HCT116 (cell line): ENCODE data around the gene CDYL2. TPM values are rescaled to one million over a fixed set of nuclear protein-coding genes. Genes with fewer than 3 reads are reported as not detected.

ENCODE experiments used
- ATAC-seq: fragments of 200-7000 bp; cut with Tn5 transposase; 2 replicates; pipeline ENCODE4 v1.9.1; 2020; ENCODE audit warnings: mild to moderate bottlenecking, moderate library complexity
- BruUV-seq: library from RNA; stranded (reverse); fragments of 400-500 nt; replicated peaks from 2 replicates; lab custom pipeline; 2021; lab: Mats Ljungman, UMichigan
- CTCF ChIA-PET: fragments of 300-600 bp; sonication (Branson Sonifier 250); formaldehyde crosslinking; loops from one replicate; lab custom pipeline; 2021; ENCODE audit warnings: antibody characterized with exemption; lab: Charles Lee
- POLR2A ChIA-PET: fragments of 300-600, 350-600 bp; sonication (Branson Sonifier 250); formaldehyde crosslinking; loops from one replicate; lab custom pipeline; 2021; ENCODE audit warnings: antibody characterized with exemption; lab: Charles Lee
- RAD21 ChIA-PET, 2 experiments: fragments of 300-600 bp; sonication (Branson Sonifier 250); formaldehyde crosslinking; loops; one replicate each; lab custom pipeline; 2023; ENCODE audit warnings: low total read pairs in 2 of 2; ENCODE audit not compliant: uncharacterized antibody in 2 of 2, unreplicated experiment in 2 of 2, low non-redundant PET in 1 of 2; lab: Charles Lee
- DNase-seq: peaks from one replicate; pipeline ENCODE4 v3.0.0-alpha.2; 2010; ENCODE audit warnings: low read depth, low spot score
- H2AFZ ChIP-seq: fragments of 200-600 bp; shearing (Covaris generic), sonication (generic); 2 replicates; pipeline ENCODE4 v1.6.1; 2017; ENCODE audit warnings: low read depth, mixed run types, mixed read lengths, antibody characterized with exemption, low read length; ENCODE audit not compliant: poor library complexity, severe bottlenecking
- H3K27ac ChIP-seq: 2 replicates; pipeline ENCODE4 v1.5.1; 2012; ENCODE audit warnings: low read depth, low read length
- H3K27me3 ChIP-seq: fragments of 200-600 bp; sonication (generic); 2 replicates; pipeline ENCODE4 v1.6.1; 2016; ENCODE audit warnings: mixed run types, low read length, mixed read lengths; ENCODE audit not compliant: insufficient read depth
- H3K36me3 ChIP-seq, 2 experiments: fragments of 200-500 bp in 1 of 2; fragments of 200-600 bp in 1 of 2; sonication (Bioruptor generic) in 1 of 2; sonication (generic) in 1 of 2; 2 replicates each; pipeline versions ENCODE4 v1.5.1 to v1.6.1; 2014 to 2016; ENCODE audit warnings: low read length in 2 of 2, inconsistent platforms in 1 of 2, mixed read lengths in 1 of 2, mixed run types in 1 of 2; ENCODE audit not compliant: insufficient read depth in 2 of 2, control insufficient read depth in 1 of 2
- H3K4me1 ChIP-seq, 2 experiments: fragments of 200-600 bp in 1 of 2; sonication (generic) in 1 of 2; 2 replicates each; pipeline versions ENCODE4 v1.5.1 to v1.6.1; 2012 to 2017; ENCODE audit warnings: low read length in 2 of 2, inconsistent platforms in 1 of 2, mild to moderate bottlenecking in 1 of 2, mixed read lengths in 1 of 2, mixed run types in 1 of 2, moderate library complexity in 1 of 2; ENCODE audit not compliant: insufficient read depth in 2 of 2, control insufficient read depth in 1 of 2
- H3K4me2 ChIP-seq: fragments of 200-600 bp; sonication (generic); 2 replicates; pipeline ENCODE4 v1.6.1; 2017; ENCODE audit warnings: mixed run types, low read length, mixed read lengths
- H3K4me3 ChIP-seq, 2 experiments: fragments of 200-600 bp in 1 of 2; sonication (generic) in 1 of 2; replicated peaks in 1 of 2; 2 replicates each; pipeline ENCODE4 v1.5.1; 2011 to 2016; ENCODE audit warnings: low read length in 2 of 2, control low read depth in 1 of 2, low read depth in 1 of 2, mild to moderate bottlenecking in 1 of 2, mixed read lengths in 1 of 2, mixed run types in 1 of 2
- H3K79me2 ChIP-seq: fragments of 200-600 bp; sonication (generic); 2 replicates; pipeline ENCODE4 v1.6.1; 2017; ENCODE audit warnings: mild to moderate bottlenecking, mixed run types, low read length, moderate library complexity, mixed read lengths; ENCODE audit not compliant: insufficient read depth
- H3K9ac ChIP-seq: fragments of 200-600 bp; sonication (generic); 2 replicates; pipeline ENCODE4 v1.6.1; 2016; ENCODE audit warnings: low read length, mixed read lengths
- H3K9me2 ChIP-seq: fragments of 200-600 bp; sonication (generic), shearing (Covaris generic); 2 replicates; pipeline ENCODE4 v1.6.1; 2017; ENCODE audit warnings: mixed run types, mild to moderate bottlenecking, moderate library complexity; ENCODE audit not compliant: insufficient read depth
- H3K9me3 ChIP-seq, 2 experiments: fragments of 200-500 bp in 1 of 2; fragments of 200-600 bp in 1 of 2; sonication (Bioruptor generic) in 1 of 2; sonication (generic) in 1 of 2; 2 replicates each; pipeline ENCODE4 v1.6.1; 2014 to 2017; ENCODE audit warnings: low read length in 2 of 2, mixed read lengths in 2 of 2, inconsistent platforms in 1 of 2, low read depth in 1 of 2, mild to moderate bottlenecking in 1 of 2, mixed run types in 1 of 2, moderate library complexity in 1 of 2; ENCODE audit not compliant: control insufficient read depth in 1 of 2, insufficient read depth in 1 of 2
- H4K20me1 ChIP-seq: fragments of 200-600 bp; sonication (generic), shearing (Covaris generic); 2 replicates; pipeline ENCODE4 v1.6.1; 2017; ENCODE audit warnings: mixed run types, mild to moderate bottlenecking, moderate library complexity; ENCODE audit not compliant: insufficient read depth
- CTCF ChIP-seq, 3 experiments: fragments of 200-600 bp in 1 of 3; sonication (generic) in 1 of 3; IDR thresholded peaks in 2 of 3; conservative IDR thresholded peaks in 1 of 3; 2 replicates each; pipeline ENCODE4 v1.5.1; 2012 to 2017; ENCODE audit warnings: low read depth in 2 of 3, low read length in 2 of 3, antibody characterized with exemption in 1 of 3, borderline replicate concordance in 1 of 3, control low read depth in 1 of 3, mild to moderate bottlenecking in 1 of 3, mixed read lengths in 1 of 3, mixed run types in 1 of 3, moderate library complexity in 1 of 3; ENCODE audit not compliant: insufficient read depth in 1 of 3
- EZH2phosphoT487 ChIP-seq: fragments of 200-600 bp; IDR thresholded peaks from 2 replicates; pipeline ENCODE4 v1.6.1; 2018; ENCODE audit warnings: antibody characterized with exemption, borderline replicate concordance
- JUND ChIP-seq: IDR thresholded peaks from 2 replicates; pipeline ENCODE4 v1.6.1; 2012
- POLR2A ChIP-seq: IDR thresholded peaks from 2 replicates; pipeline ENCODE4 v1.7.0; 2011; ENCODE audit warnings: borderline replicate concordance; ENCODE audit not compliant: insufficient read depth, insufficient read length; ENCODE audit errors: extremely low read depth
- SIN3A ChIP-seq: IDR thresholded peaks from 2 replicates; pipeline ENCODE4 v1.6.1; 2012; ENCODE audit warnings: low read depth
- SRF ChIP-seq: IDR thresholded peaks from 2 replicates; pipeline ENCODE4 v1.6.1; 2012; ENCODE audit warnings: low read depth
- TCF7L2 ChIP-seq: IDR thresholded peaks from 2 replicates; pipeline ENCODE4 v1.7.0; 2011; ENCODE audit warnings: borderline replicate concordance, inconsistent platforms; ENCODE audit not compliant: insufficient read depth, insufficient read length; ENCODE audit errors: extremely low read depth
- ZFX ChIP-seq: fragments of 450-650 bp; IDR thresholded peaks from 2 replicates; pipeline ENCODE4 v1.6.1; 2017
- ZNF274 ChIP-seq: fragments of 200-500 bp; sonication (Bioruptor generic); IDR thresholded peaks from 2 replicates; pipeline ENCODE4 v1.6.1; 2014; ENCODE audit warnings: mild to moderate bottlenecking, low read depth, low read length, inconsistent platforms
- intact Hi-C: fragments of 100-400 bp; cut with micrococcal nuclease; formaldehyde crosslinking; loops from 2 replicates; pipeline ENCODE4 v1.10.0; 2022
- total RNA-seq: library from RNA; stranded (reverse); gene quantifications from one replicate; pipeline ENCODE4 v1.2.1, GENCODE V29; 2021; ENCODE audit not compliant: unreplicated experiment
- TF ChIP-seq, protein P1 (sequence below): IDR thresholded peaks from 2 replicates; pipeline ENCODE4 v1.6.1; 2011; ENCODE audit warnings: mild to moderate bottlenecking, low read length, moderate library complexity; ENCODE audit not compliant: insufficient replicate concordance; ENCODE audit errors: extremely low read depth
- TF ChIP-seq, protein P2 (sequence below): IDR thresholded peaks from 2 replicates; pipeline ENCODE4 v1.6.1; 2012

The CDYL2 gene
- total RNA-seq, 1 experiment from 2014 or later: 0.10 TPM

DNA sequence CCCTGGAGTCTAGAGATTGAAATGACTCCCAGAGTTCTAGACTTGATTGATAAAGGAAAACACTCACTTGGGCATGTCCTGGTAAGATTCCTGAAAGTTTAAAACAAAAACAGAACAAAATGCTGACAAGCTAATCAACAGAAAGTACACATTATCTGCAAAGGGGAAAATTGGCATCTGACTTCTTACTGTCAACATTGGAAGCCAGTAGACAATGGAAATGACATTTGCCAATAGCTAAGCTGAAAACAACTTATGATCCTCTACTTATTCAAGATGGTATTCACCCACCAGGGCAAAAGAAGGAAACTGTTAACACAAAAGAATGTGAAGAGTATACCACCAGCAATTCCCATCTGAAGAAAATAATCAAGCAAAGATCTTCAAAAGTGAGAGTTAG, 36.8 kb upstream of the CDYL2 start (continued):
- TF ChIP-seq, protein P1, sequence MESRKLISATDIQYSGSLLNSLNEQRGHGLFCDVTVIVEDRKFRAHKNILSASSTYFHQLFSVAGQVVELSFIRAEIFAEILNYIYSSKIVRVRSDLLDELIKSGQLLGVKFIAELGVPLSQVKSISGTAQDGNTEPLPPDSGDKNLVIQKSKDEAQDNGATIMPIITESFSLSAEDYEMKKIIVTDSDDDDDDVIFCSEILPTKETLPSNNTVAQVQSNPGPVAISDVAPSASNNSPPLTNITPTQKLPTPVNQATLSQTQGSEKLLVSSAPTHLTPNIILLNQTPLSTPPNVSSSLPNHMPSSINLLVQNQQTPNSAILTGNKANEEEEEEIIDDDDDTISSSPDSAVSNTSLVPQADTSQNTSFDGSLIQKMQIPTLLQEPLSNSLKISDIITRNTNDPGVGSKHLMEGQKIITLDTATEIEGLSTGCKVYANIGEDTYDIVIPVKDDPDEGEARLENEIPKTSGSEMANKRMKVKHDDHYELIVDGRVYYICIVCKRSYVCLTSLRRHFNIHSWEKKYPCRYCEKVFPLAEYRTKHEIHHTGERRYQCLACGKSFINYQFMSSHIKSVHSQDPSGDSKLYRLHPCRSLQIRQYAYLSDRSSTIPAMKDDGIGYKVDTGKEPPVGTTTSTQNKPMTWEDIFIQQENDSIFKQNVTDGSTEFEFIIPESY: no peak
- no peak for TF ChIP-seq JUND
- TF ChIP-seq POLR2A: no peak

DNA sequence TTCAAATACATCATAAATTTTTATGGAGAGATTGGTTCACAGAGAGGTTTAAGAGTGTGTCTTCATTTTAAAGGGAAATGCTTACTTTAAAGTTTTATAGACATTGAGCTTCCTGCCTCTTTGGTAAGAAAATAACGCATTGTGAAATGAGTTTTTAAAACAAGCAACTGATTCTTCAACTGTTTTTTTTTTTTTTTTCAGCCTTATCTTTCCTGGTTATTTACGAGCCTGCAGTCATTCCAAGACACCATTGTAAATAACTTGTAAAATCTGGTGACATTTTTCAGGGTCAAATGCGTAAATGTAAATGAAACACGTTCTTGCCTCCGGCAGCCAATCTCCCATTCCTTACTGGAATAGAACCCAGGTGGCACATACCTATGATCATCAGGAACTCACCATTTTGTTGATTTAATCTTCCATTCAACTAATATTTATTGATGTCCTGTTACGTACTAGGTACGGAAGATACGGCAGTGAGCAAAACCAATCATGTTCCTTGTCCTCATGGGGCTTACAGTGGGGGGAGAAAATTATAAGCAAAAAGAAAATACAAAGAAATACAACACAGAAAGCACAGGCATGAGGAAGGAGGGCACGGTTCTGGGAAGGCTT, 33.2 kb upstream of the CDYL2 start:
- POLR2A ChIA-PET: no interaction called here
- Histone ChIP-seq H3K4me2 (no peak overlapping the region), H3K36me3 (no peaks in the 10 kb centered on the region), H4K20me1 (no peaks in the 10 kb centered on the region), H3K79me2 (no peaks in the 10 kb centered on the region), H2AFZ (no peak overlapping the region), H3K9me3 (0 out of 4 replicates have a peak, but pooled peaks cover 0 to 5% of the 10 kb centered on the region in 2 experiments), H3K9me2 (no peaks in the 10 kb centered on the region), H3K27ac (no peak overlapping the region), H3K9ac (no peak overlapping the region), H3K4me3 (no peak overlapping the region), H3K4me1 (no peaks in the 10 kb centered on the region), H3K27me3 (peaks cover 7% of the 10 kb centered on the region; the same call in 1 of the 2 replicates)
- DNase-seq (no peak), ATAC-seq (no peak)
- TF ChIP-seq, protein P2, sequence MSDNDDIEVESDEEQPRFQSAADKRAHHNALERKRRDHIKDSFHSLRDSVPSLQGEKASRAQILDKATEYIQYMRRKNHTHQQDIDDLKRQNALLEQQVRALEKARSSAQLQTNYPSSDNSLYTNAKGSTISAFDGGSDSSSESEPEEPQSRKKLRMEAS: no peak
- no peak for TF ChIP-seq ZNF274
- no peak for TF ChIP-seq ZFX
- TF ChIP-seq SIN3A: no peak
- TF ChIP-seq EZH2phosphoT487: no peak
- TF ChIP-seq TCF7L2: no peak
- no peak for TF ChIP-seq SRF
- no peak for TF ChIP-seq CTCF (IDR thresholded peaks at IDR 0.05 in 2 of 3, conservative IDR thresholded peaks at IDR 0.05 in 1 of 3; ENCODE audit: borderline replicate concordance in 1 of 3, insufficient read depth in 1 of 3, low read depth in 2 of 3, low read length in 2 of 3)
- no peak for TF ChIP-seq JUND
- CTCF ChIA-PET: no interaction called here
- RAD21 ChIA-PET: no interaction called here
- intact Hi-C loops: no loop called here
- no TSS peak for BruUV-seq
